Measurements from ENCODE around the gene RNF222. TPM values are rescaled to one million over a fixed set of nuclear protein-coding genes. Genes with fewer than 3 reads are reported as not detected.

The RNF222 gene
- total and polyA plus RNA-seq, 2 donors (not counting 1 experiment from before 2014, with no cell fraction given), result not detected

GRCh38 chr17:8345951-8346665 is 51.5 kb downstream of the RNF222 start:
- no peak overlapping the region for H3K4me2 ChIP-seq (ENCODE audit: extremely low read depth, insufficient read depth, low read length)
- no peak for DNase-seq (ENCODE audit: low read depth in 2 of 2)
- no peak overlapping the region for H3K4me3 ChIP-seq (replicated peaks in 1 of 4; ENCODE audit: control extremely low read depth in 1 of 4, insufficient read depth in 1 of 4, low read depth in 3 of 4, low read length in 4 of 4)
- no peak overlapping the region for H3K9ac ChIP-seq (ENCODE audit: insufficient read depth, low read length)
- H3K79me2 ChIP-seq (ENCODE audit: control insufficient read depth, insufficient read depth, low read length), result no peaks in the 10 kb centered on the region
- no peak overlapping the region for H2AFZ ChIP-seq (ENCODE audit: low read length)
- peaks cover 7% of the 10 kb centered on the region for H3K27me3 ChIP-seq (ENCODE audit: control insufficient read depth, insufficient read depth, low read length)
- no peaks in the 10 kb centered on the region for H3K4me1 ChIP-seq (ENCODE audit: control insufficient read depth, extremely low read depth, insufficient read depth, low read length)
- H3K36me3 ChIP-seq (ENCODE audit: control insufficient read depth, insufficient read depth, low read length), result no peaks in the 10 kb centered on the region
- H3K27ac ChIP-seq (ENCODE audit: insufficient read depth, low read length), result no peak overlapping the region
- no peaks in the 10 kb centered on the region for H3K9me3 ChIP-seq (ENCODE audit: control insufficient read depth, insufficient read depth, low read depth, low read length)
- no peak for TF ChIP-seq EZH2 (IDR thresholded peaks at IDR 0.05; ENCODE audit: low read length, missing control alignments)
- TF ChIP-seq CTCF (conservative IDR thresholded peaks at IDR 0.05 in 1 of 2, IDR thresholded peaks at IDR 0.05 in 1 of 2; ENCODE audit: low read depth in 1 of 2, low read length in 2 of 2), result no peak
- no peaks in the 10 kb centered on the region for H4K20me1 ChIP-seq (ENCODE audit: control insufficient read depth, extremely low read depth, insufficient read depth, low read length)

GRCh38 chr17:8345052-8345690 is 52.5 kb downstream of the RNF222 start:
- no peak overlapping the region for H2AFZ ChIP-seq (ENCODE audit: low read length)
- H3K27me3 ChIP-seq (ENCODE audit: control insufficient read depth, insufficient read depth, low read length), result peaks cover 7% of the 10 kb centered on the region
- no peaks in the 10 kb centered on the region for H3K79me2 ChIP-seq (ENCODE audit: control insufficient read depth, insufficient read depth, low read length)
- TF ChIP-seq EZH2 (IDR thresholded peaks at IDR 0.05; ENCODE audit: low read length, missing control alignments), result no peak
- TF ChIP-seq CTCF (conservative IDR thresholded peaks at IDR 0.05 in 1 of 2, IDR thresholded peaks at IDR 0.05 in 1 of 2; ENCODE audit: low read depth in 1 of 2, low read length in 2 of 2), result no peak
- no peaks in the 10 kb centered on the region for H3K36me3 ChIP-seq (ENCODE audit: control insufficient read depth, insufficient read depth, low read length)
- H4K20me1 ChIP-seq (ENCODE audit: control insufficient read depth, extremely low read depth, insufficient read depth, low read length), result no peaks in the 10 kb centered on the region
- no peaks in the 10 kb centered on the region for H3K9me3 ChIP-seq (ENCODE audit: control insufficient read depth, insufficient read depth, low read depth, low read length)
- H3K4me3 ChIP-seq (replicated peaks in 1 of 4; ENCODE audit: control extremely low read depth in 1 of 4, insufficient read depth in 1 of 4, low read depth in 3 of 4, low read length in 4 of 4), result no peak overlapping the region
- H3K4me1 ChIP-seq (ENCODE audit: control insufficient read depth, extremely low read depth, insufficient read depth, low read length), result no peaks in the 10 kb centered on the region
- no peak for DNase-seq (ENCODE audit: low read depth in 2 of 2)
- no peak overlapping the region for H3K27ac ChIP-seq (ENCODE audit: insufficient read depth, low read length)
- no peak overlapping the region for H3K9ac ChIP-seq (ENCODE audit: insufficient read depth, low read length)
- H3K4me2 ChIP-seq (ENCODE audit: extremely low read depth, insufficient read depth, low read length), result no peak overlapping the region

DNA sequence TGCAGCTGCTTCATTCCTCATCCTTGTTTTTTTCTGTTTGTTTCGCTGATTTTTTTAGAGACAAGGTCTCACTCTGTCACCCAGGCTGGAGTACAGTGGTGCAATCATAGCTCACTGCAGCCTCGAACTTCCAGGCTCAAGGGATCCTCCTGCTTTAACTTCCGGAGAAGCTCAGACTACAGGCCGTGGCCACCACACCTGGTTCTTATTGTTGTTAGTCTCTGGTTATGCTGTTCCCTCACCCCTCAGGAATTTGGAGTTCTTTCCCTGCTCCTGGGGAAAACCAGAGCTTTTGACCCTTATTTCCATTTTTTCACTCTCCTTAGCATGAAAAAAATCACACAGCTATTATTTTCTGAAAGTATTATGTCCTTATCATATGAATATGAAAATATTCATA is 56.2 kb downstream of the RNF222 start:
- no peak overlapping the region for H3K4me2 ChIP-seq (ENCODE audit: extremely low read depth, insufficient read depth, low read length)
- no peak overlapping the region for H3K4me3 ChIP-seq (replicated peaks in 1 of 4; ENCODE audit: control extremely low read depth in 1 of 4, insufficient read depth in 1 of 4, low read depth in 3 of 4, low read length in 4 of 4)
- H3K9ac ChIP-seq (ENCODE audit: insufficient read depth, low read length), result no peak overlapping the region
- no peaks in the 10 kb centered on the region for H3K79me2 ChIP-seq (ENCODE audit: control insufficient read depth, insufficient read depth, low read length)
- H2AFZ ChIP-seq (ENCODE audit: low read length), result no peak overlapping the region
- H4K20me1 ChIP-seq (ENCODE audit: control insufficient read depth, extremely low read depth, insufficient read depth, low read length), result no peaks in the 10 kb centered on the region
- H3K36me3 ChIP-seq (ENCODE audit: control insufficient read depth, insufficient read depth, low read length), result no peaks in the 10 kb centered on the region
- H3K9me3 ChIP-seq (ENCODE audit: control insufficient read depth, insufficient read depth, low read depth, low read length), result no peaks in the 10 kb centered on the region
- H3K27me3 ChIP-seq (ENCODE audit: control insufficient read depth, insufficient read depth, low read length), result peaks cover 16% of the 10 kb centered on the region
- TF ChIP-seq CTCF (conservative IDR thresholded peaks at IDR 0.05 in 1 of 2, IDR thresholded peaks at IDR 0.05 in 1 of 2; ENCODE audit: low read depth in 1 of 2, low read length in 2 of 2) (no peak), EZH2 (IDR thresholded peaks at IDR 0.05; ENCODE audit: low read length, missing control alignments) (no peak)
- no peak overlapping the region for H3K27ac ChIP-seq (ENCODE audit: insufficient read depth, low read length)
- H3K4me1 ChIP-seq (ENCODE audit: control insufficient read depth, extremely low read depth, insufficient read depth, low read length), result no peaks in the 10 kb centered on the region
- no peak for DNase-seq (ENCODE audit: low read depth in 2 of 2)

Other genes starting within 250 kb of the RNF222 start
- 3.1 and 6.9 TPM in 2 replicates for gene PER1, start 245.4 kb downstream of the RNF222 start, total RNA-seq
- 2.5 and 4.1 TPM in 2 replicates for gene PER1, start 245.4 kb downstream of the RNF222 start, polyA plus RNA-seq
- gene VAMP2, start 234.9 kb downstream of the RNF222 start, total RNA-seq, result 3.6 and 8.1 TPM in 2 replicates
- 12.2 and 14.2 TPM in 2 replicates for gene VAMP2, start 234.9 kb downstream of the RNF222 start, polyA plus RNA-seq
- gene TMEM107, start 221.4 kb downstream of the RNF222 start, total RNA-seq, result 15.4 and 36.0 TPM in 2 replicates
- gene TMEM107, start 221.4 kb downstream of the RNF222 start, polyA plus RNA-seq, result 9.8 and 13.0 TPM in 2 replicates
- gene BORCS6, start 207.6 kb downstream of the RNF222 start, total RNA-seq, result 6.9 and 11.4 TPM in 2 replicates
- 2.8 and 2.9 TPM in 2 replicates for gene BORCS6, start 207.6 kb downstream of the RNF222 start, polyA plus RNA-seq
- 0.26 and 8.4 TPM in 2 replicates for gene AURKB, start 187.3 kb downstream of the RNF222 start, total RNA-seq
- gene AURKB, start 187.3 kb downstream of the RNF222 start, polyA plus RNA-seq, result 7.5 and 37.8 TPM in 2 replicates
- gene CTC1, start 149.8 kb downstream of the RNF222 start, total RNA-seq, result 4.6 and 5.0 TPM in 2 replicates
- gene CTC1, start 149.8 kb downstream of the RNF222 start, polyA plus RNA-seq, result 4.7 and 6.9 TPM in 2 replicates
- 9.4 and 11.3 TPM in 2 replicates for gene PFAS, start 148.5 kb downstream of the RNF222 start, total RNA-seq
- 9.8 and 20.8 TPM in 2 replicates for gene PFAS, start 148.5 kb downstream of the RNF222 start, polyA plus RNA-seq
- gene RANGRF, start 109.2 kb downstream of the RNF222 start, total RNA-seq, result 12.1 and 15.4 TPM in 2 replicates
- gene RANGRF, start 109.2 kb downstream of the RNF222 start, polyA plus RNA-seq, result 19.8 and 25.9 TPM in 2 replicates
- 0.77 and 1.7 TPM in 2 replicates for gene SLC25A35, start 102.4 kb downstream of the RNF222 start, total RNA-seq
- 1.1 and 2.7 TPM in 2 replicates for gene SLC25A35, start 102.4 kb downstream of the RNF222 start, polyA plus RNA-seq
- not detected in 2 replicates for gene ARHGEF15, start 87.6 kb downstream of the RNF222 start, total RNA-seq
- gene ARHGEF15, start 87.6 kb downstream of the RNF222 start, polyA plus RNA-seq, result not detected in 2 replicates
- gene ODF4, start 58.0 kb downstream of the RNF222 start, total RNA-seq, result not detected in 2 replicates
- gene ODF4, start 58.0 kb downstream of the RNF222 start, polyA plus RNA-seq, result not detected in 2 replicates
- gene RPL26, start 14.6 kb downstream of the RNF222 start, total RNA-seq, result 2,663 and 4,635 TPM in 2 replicates
- gene RPL26, start 14.6 kb downstream of the RNF222 start, polyA plus RNA-seq, result 3,934 and 4,116 TPM in 2 replicates
- 34.9 and 45.4 TPM in 2 replicates for gene NDEL1, start 38.1 kb upstream of the RNF222 start, total RNA-seq
- gene NDEL1, start 38.1 kb upstream of the RNF222 start, polyA plus RNA-seq, result 67.3 and 88.6 TPM in 2 replicates
- 100 and 104 TPM in 2 replicates for gene MYH10, start 232.9 kb upstream of the RNF222 start, total RNA-seq
- 54.6 and 66.2 TPM in 2 replicates for gene MYH10, start 232.9 kb upstream of the RNF222 start, polyA plus RNA-seq

Data from fibroblast of lung (primary cell).